Activated naive CD4-positive, alpha-beta T cell treated with anti-CD3 and anti-CD28 coated beads, Interleukin-2, amount 10 ng/mL, durations not matched to agents 7 days and 5 days (primary cell): ENCODE data around the gene TMEM238L.

Experiments used
- CTCF ChIA-PET: fragments of 350-600 bp; sonication (Branson Sonifier 250); formaldehyde crosslinking; loops from one replicate; lab custom pipeline; 2021; ENCODE audit warnings: antibody characterized with exemption; lab: Charles Lee
- DNase-seq: peaks from one replicate; pipeline ENCODE4 v3.0.0-alpha.2; 2020
- H3K27ac Mint-ChIP-seq: one replicate; pipeline ENCODE4 v1.8.0; 2021; ENCODE audit warnings: mild to moderate bottlenecking, moderate library complexity, mixed read lengths
- H3K27me3 Mint-ChIP-seq: one replicate; pipeline ENCODE4 v1.8.0; 2021; ENCODE audit warnings: mild to moderate bottlenecking, mixed read lengths
- H3K36me3 Mint-ChIP-seq: one replicate; pipeline ENCODE4 v1.8.0; 2021; ENCODE audit warnings: mixed read lengths
- H3K4me1 Mint-ChIP-seq: one replicate; pipeline ENCODE4 v1.8.0; 2021; ENCODE audit warnings: mixed read lengths
- H3K4me3 Mint-ChIP-seq: one replicate; pipeline ENCODE4 v1.8.0; 2021; ENCODE audit warnings: mild to moderate bottlenecking, moderate library complexity, mixed read lengths
- H3K9me3 Mint-ChIP-seq: one replicate; pipeline ENCODE4 v1.8.0; 2021; ENCODE audit warnings: mixed read lengths

Gene TMEM238L

GRCh38 chr17:10821770-10822169 lies 17.9 kb upstream of the TMEM238L start:
- CTCF ChIA-PET, result interaction anchor here (1.1 kb wide), 1 partner anchor 175 kb away, joined by 4 read pairs; no protein-coding TSS in a partner anchor

GRCh38 chr17:10821054-10821453 lies 17.2 kb upstream of the TMEM238L start:
- Mint-ChIP-seq H3K27ac (no peak overlapping the region), H3K9me3 (no peaks in the 10 kb centered on the region), H3K27me3 (peaks cover 6% of the 10 kb centered on the region), H3K4me1 (no peaks in the 10 kb centered on the region), H3K36me3 (no peaks in the 10 kb centered on the region), H3K4me3 (no peak overlapping the region)
- CTCF ChIA-PET, result interaction anchor here (1.1 kb wide), 1 partner anchor 174 kb away, joined by 4 read pairs; no protein-coding TSS in a partner anchor
- no peak for DNase-seq

More at GRCh38 chr17:10821770-10822169, 17.9 kb upstream of the TMEM238L start:
- Mint-ChIP-seq H3K9me3 (no peaks in the 10 kb centered on the region), H3K27me3 (peaks cover 6% of the 10 kb centered on the region), H3K27ac (no peak overlapping the region), H3K36me3 (no peaks in the 10 kb centered on the region), H3K4me1 (no peaks in the 10 kb centered on the region), H3K4me3 (no peak overlapping the region)
- DNase-seq, result no peak

GRCh38 chr17:10815319-10815718 lies 11.4 kb upstream of the TMEM238L start:
- no peaks in the 10 kb centered on the region for H3K4me1 Mint-ChIP-seq
- H3K27ac Mint-ChIP-seq, result no peak overlapping the region
- no peak for DNase-seq
- H3K4me3 Mint-ChIP-seq, result no peak overlapping the region
- no peaks in the 10 kb centered on the region for H3K36me3 Mint-ChIP-seq
- peaks cover 10% of the 10 kb centered on the region for H3K27me3 Mint-ChIP-seq
- CTCF ChIA-PET, result interaction anchor here (1.0 kb wide), 1 partner anchor 29 kb away, joined by 3 read pairs; no protein-coding TSS in a partner anchor
- H3K9me3 Mint-ChIP-seq, result no peaks in the 10 kb centered on the region

- no peak overlapping the region for H3K4me3 Mint-ChIP-seq
- H3K27ac Mint-ChIP-seq, result no peak overlapping the region
- no peak for DNase-seq
- no peaks in the 10 kb centered on the region for H3K9me3 Mint-ChIP-seq
- H3K27me3 Mint-ChIP-seq, result peaks cover 10% of the 10 kb centered on the region
- no peaks in the 10 kb centered on the region for H3K36me3 Mint-ChIP-seq
- CTCF ChIA-PET, result no interaction called here
- H3K4me1 Mint-ChIP-seq, result no peaks in the 10 kb centered on the region
Measured at GRCh38 chr17:10814075-10814474, 10.2 kb upstream of the TMEM238L start.

GRCh38 chr17:10812674-10813073 lies 8.8 kb upstream of the TMEM238L start:
- H3K4me1 Mint-ChIP-seq, result no peaks in the 10 kb centered on the region

GRCh38 chr17:10809605-10810004 lies 5.7 kb upstream of the TMEM238L start:
- H3K36me3 Mint-ChIP-seq, result no peaks in the 10 kb centered on the region
- CTCF ChIA-PET, result no interaction called here
- no peaks in the 10 kb centered on the region for H3K4me1 Mint-ChIP-seq
- no peak overlapping the region for H3K27ac Mint-ChIP-seq
- H3K9me3 Mint-ChIP-seq, result no peaks in the 10 kb centered on the region
- no peaks in the 10 kb centered on the region for H3K27me3 Mint-ChIP-seq
- no peak for DNase-seq
- H3K4me3 Mint-ChIP-seq, result no peak overlapping the region

More at GRCh38 chr17:10812674-10813073, 8.8 kb upstream of the TMEM238L start:
- Mint-ChIP-seq H3K36me3 (no peaks in the 10 kb centered on the region), H3K9me3 (no peaks in the 10 kb centered on the region), H3K27ac (no peak overlapping the region), H3K27me3 (peaks cover 10% of the 10 kb centered on the region), H3K4me3 (no peak overlapping the region)
- CTCF ChIA-PET, result no interaction called here
- no peak for DNase-seq

- Mint-ChIP-seq H3K27me3 (no peaks in the 10 kb centered on the region), H3K4me3 (no peak overlapping the region), H3K9me3 (no peaks in the 10 kb centered on the region), H3K27ac (no peak overlapping the region), H3K4me1 (no peaks in the 10 kb centered on the region), H3K36me3 (no peaks in the 10 kb centered on the region)
- no peak for DNase-seq
- CTCF ChIA-PET, result no interaction called here
Measured at GRCh38 chr17:10807704-10808128, 3.8 kb upstream of the TMEM238L start.

- Mint-ChIP-seq H3K4me1 (no peaks in the 10 kb centered on the region), H3K27me3 (no peaks in the 10 kb centered on the region), H3K27ac (no peak overlapping the region), H3K9me3 (no peaks in the 10 kb centered on the region), H3K4me3 (no peak overlapping the region), H3K36me3 (no peaks in the 10 kb centered on the region)
- no peak for DNase-seq
- CTCF ChIA-PET, result no interaction called here
Measured at GRCh38 chr17:10806545-10807262, 2.8 kb upstream of the TMEM238L start.

GRCh38 chr17:10805911-10806310 lies 2.0 kb upstream of the TMEM238L start:
- no peaks in the 10 kb centered on the region for H3K27me3 Mint-ChIP-seq
- CTCF ChIA-PET, result no interaction called here
- no peaks in the 10 kb centered on the region for H3K4me1 Mint-ChIP-seq
- H3K9me3 Mint-ChIP-seq, result no peaks in the 10 kb centered on the region
- no peak for DNase-seq
- no peak overlapping the region for H3K4me3 Mint-ChIP-seq
- H3K36me3 Mint-ChIP-seq, result no peaks in the 10 kb centered on the region
- H3K27ac Mint-ChIP-seq, result no peak overlapping the region

- no peaks in the 10 kb centered on the region for H3K4me1 Mint-ChIP-seq
- no peak for DNase-seq
- no peaks in the 10 kb centered on the region for H3K36me3 Mint-ChIP-seq
- no peaks in the 10 kb centered on the region for H3K27me3 Mint-ChIP-seq
- no peaks in the 10 kb centered on the region for H3K9me3 Mint-ChIP-seq
- H3K4me3 Mint-ChIP-seq, result no peak overlapping the region
- no peak overlapping the region for H3K27ac Mint-ChIP-seq
- CTCF ChIA-PET, result no interaction called here
Measured at GRCh38 chr17:10804546-10804945, 647 bp upstream of the TMEM238L start.

GRCh38 chr17:10803350-10803749 lies 549 bp downstream of the TMEM238L start:
- H3K4me1 Mint-ChIP-seq, result no peaks in the 10 kb centered on the region
- no peak overlapping the region for H3K4me3 Mint-ChIP-seq

GRCh38 chr17:10802496-10803284 lies 1.2 kb downstream of the TMEM238L start:
- CTCF ChIA-PET, result no interaction called here
- Mint-ChIP-seq H3K9me3 (no peaks in the 10 kb centered on the region), H3K36me3 (no peaks in the 10 kb centered on the region), H3K4me1 (no peaks in the 10 kb centered on the region), H3K27me3 (no peaks in the 10 kb centered on the region), H3K4me3 (no peak overlapping the region), H3K27ac (no peak overlapping the region)
- DNase-seq, result no peak

More at GRCh38 chr17:10803350-10803749, 549 bp downstream of the TMEM238L start:
- H3K36me3 Mint-ChIP-seq, result no peaks in the 10 kb centered on the region
- no peak for DNase-seq
- no peak overlapping the region for H3K27ac Mint-ChIP-seq
- H3K9me3 Mint-ChIP-seq, result no peaks in the 10 kb centered on the region
- H3K27me3 Mint-ChIP-seq, result no peaks in the 10 kb centered on the region
- CTCF ChIA-PET, result no interaction called here

- no peak overlapping the region for H3K4me3 Mint-ChIP-seq
- no peaks in the 10 kb centered on the region for H3K4me1 Mint-ChIP-seq
- H3K9me3 Mint-ChIP-seq, result no peaks in the 10 kb centered on the region
- no peaks in the 10 kb centered on the region for H3K36me3 Mint-ChIP-seq
- no peak overlapping the region for H3K27ac Mint-ChIP-seq
- CTCF ChIA-PET, result no interaction called here
- no peaks in the 10 kb centered on the region for H3K27me3 Mint-ChIP-seq
- no peak for DNase-seq
Measured at GRCh38 chr17:10799407-10799806, 4.5 kb downstream of the TMEM238L start.

GRCh38 chr17:10798910-10799309 lies 5.0 kb downstream of the TMEM238L start:
- H3K4me3 Mint-ChIP-seq, result no peak overlapping the region
- H3K27ac Mint-ChIP-seq, result no peak overlapping the region
- H3K27me3 Mint-ChIP-seq, result no peaks in the 10 kb centered on the region
- no peak for DNase-seq
- no peaks in the 10 kb centered on the region for H3K9me3 Mint-ChIP-seq
- H3K4me1 Mint-ChIP-seq, result no peaks in the 10 kb centered on the region
- CTCF ChIA-PET, result no interaction called here
- H3K36me3 Mint-ChIP-seq, result no peaks in the 10 kb centered on the region
